ENCODE results near the gene GRM7. TPM values are rescaled to one million over a fixed set of nuclear protein-coding genes. Genes with fewer than 3 reads are reported as not detected.

The GRM7 gene
- total RNA-seq, 2 experiments from 2014 or later, result not detected

- Histone ChIP-seq H3K4me3 (ENCODE audit: low read depth, low read length, poor library complexity, severe bottlenecking) (no peak overlapping the region), H3K27ac (ENCODE audit: low read depth, low read length, poor library complexity, severe bottlenecking) (no peak overlapping the region), H3K79me2 (ENCODE audit: insufficient read depth, low read depth, low read length) (no peaks in the 10 kb centered on the region), H3K4me2 (ENCODE audit: low read length) (no peak overlapping the region), H4K20me1 (ENCODE audit: insufficient read depth, low read length) (no peaks in the 10 kb centered on the region), H3K9me2 (ENCODE audit: insufficient read depth, low read length) (no peaks in the 10 kb centered on the region), H3K4me1 (ENCODE audit: insufficient read depth, low read length, poor library complexity, severe bottlenecking) (no peaks in the 10 kb centered on the region), H2AFZ (ENCODE audit: low read length) (no peak overlapping the region), H3K36me3 (ENCODE audit: insufficient read depth, low read length) (no peaks in the 10 kb centered on the region), H3K9me3 (ENCODE audit: low read length) (no peaks in the 10 kb centered on the region)
- BruUV-seq (replicated peaks), result no TSS peak
- TF ChIP-seq EZH2phosphoT487 (IDR thresholded peaks at IDR 0.05; ENCODE audit: borderline replicate concordance, low read depth, low read length) (no peak), CTCF (conservative IDR thresholded peaks at IDR 0.05; ENCODE audit: low read length) (peak; percentile 52)
- intact Hi-C loops (cut with micrococcal nuclease; ENCODE audit: unreplicated experiment), result no loop called here
- ChIA-PET CTCF (ENCODE audit: unreplicated experiment) (no interaction called here), POLR2A (no interaction called here)
- peak; percentile 3 for DNase-seq (ENCODE audit: low spot score)
Measured at GRCh38 chr3:6994081-6994668, 133.3 kb downstream of the GRM7 start.

- DNase-seq (ENCODE audit: low spot score), result no peak
- no peak overlapping the region for H3K4me3 ChIP-seq (ENCODE audit: low read depth, low read length, poor library complexity, severe bottlenecking)
- POLR2A ChIA-PET, result no interaction called here
- no peaks in the 10 kb centered on the region for H3K4me1 ChIP-seq (ENCODE audit: insufficient read depth, low read length, poor library complexity, severe bottlenecking)
- no peaks in the 10 kb centered on the region for H3K9me2 ChIP-seq (ENCODE audit: insufficient read depth, low read length)
- BruUV-seq (replicated peaks), result no TSS peak
- H2AFZ ChIP-seq (ENCODE audit: low read length), result no peak overlapping the region
- intact Hi-C loops (cut with micrococcal nuclease; ENCODE audit: unreplicated experiment), result no loop called here
- H3K9me3 ChIP-seq (ENCODE audit: low read length), result 0 out of 2 replicates have a peak, but pooled peaks cover 5% of the 10 kb centered on the region
- TF ChIP-seq EZH2phosphoT487 (IDR thresholded peaks at IDR 0.05; ENCODE audit: borderline replicate concordance, low read depth, low read length) (no peak), CTCF (conservative IDR thresholded peaks at IDR 0.05; ENCODE audit: low read length) (no peak)
- no peaks in the 10 kb centered on the region for H3K36me3 ChIP-seq (ENCODE audit: insufficient read depth, low read length)
- H3K79me2 ChIP-seq (ENCODE audit: insufficient read depth, low read depth, low read length), result no peaks in the 10 kb centered on the region
- no peak overlapping the region for H3K4me2 ChIP-seq (ENCODE audit: low read length)
- H3K27ac ChIP-seq (ENCODE audit: low read depth, low read length, poor library complexity, severe bottlenecking), result no peak overlapping the region
- CTCF ChIA-PET (ENCODE audit: unreplicated experiment), result no interaction called here
- H4K20me1 ChIP-seq (ENCODE audit: insufficient read depth, low read length), result no peaks in the 10 kb centered on the region
Measured at GRCh38 chr3:7000501-7000900, 139.6 kb downstream of the GRM7 start.

- CTCF ChIA-PET (ENCODE audit: unreplicated experiment), result no interaction called here
- BruUV-seq (replicated peaks), result no TSS peak
Measured at GRCh38 chr3:7001370-7001769, 140.5 kb downstream of the GRM7 start.

More at GRCh38 chr3:7001370-7001769, 140.5 kb downstream of the GRM7 start:
- intact Hi-C loops (cut with micrococcal nuclease; ENCODE audit: unreplicated experiment), result no loop called here
- Histone ChIP-seq H3K9me2 (ENCODE audit: insufficient read depth, low read length) (no peaks in the 10 kb centered on the region), H3K4me3 (ENCODE audit: low read depth, low read length, poor library complexity, severe bottlenecking) (no peak overlapping the region), H3K4me2 (ENCODE audit: low read length) (no peak overlapping the region), H3K79me2 (ENCODE audit: insufficient read depth, low read depth, low read length) (no peaks in the 10 kb centered on the region), H3K9me3 (ENCODE audit: low read length) (0 out of 2 replicates have a peak, but pooled peaks cover 5% of the 10 kb centered on the region), H4K20me1 (ENCODE audit: insufficient read depth, low read length) (no peaks in the 10 kb centered on the region), H3K27ac (ENCODE audit: low read depth, low read length, poor library complexity, severe bottlenecking) (no peak overlapping the region), H3K36me3 (ENCODE audit: insufficient read depth, low read length) (no peaks in the 10 kb centered on the region), H2AFZ (ENCODE audit: low read length) (no peak overlapping the region), H3K4me1 (ENCODE audit: insufficient read depth, low read length, poor library complexity, severe bottlenecking) (no peaks in the 10 kb centered on the region)
- DNase-seq (ENCODE audit: low spot score), result no peak
- TF ChIP-seq EZH2phosphoT487 (IDR thresholded peaks at IDR 0.05; ENCODE audit: borderline replicate concordance, low read depth, low read length), result no peak
- no peak for TF ChIP-seq CTCF (conservative IDR thresholded peaks at IDR 0.05; ENCODE audit: low read length)
- POLR2A ChIA-PET, result interaction anchor here (0.9 kb wide), 1 partner anchor 59 kb away, joined by 5 read pairs; no protein-coding TSS in a partner anchor
